PFSK-1 (cell line): ENCODE measurements around the gene PHLDA1.

ENCODE experiments used
- FOXP2 ChIP-seq: optimal IDR thresholded peaks from 2 replicates; pipeline ENCODE3; 2011; ENCODE audit warnings: borderline replicate concordance, control low read depth, inconsistent platforms; ENCODE audit not compliant: insufficient read depth; ENCODE audit errors: extremely low read length, extremely low read depth
- POLR2AphosphoS5 ChIP-seq: IDR thresholded peaks from 2 replicates; pipeline ENCODE4 v1.6.1; 2012; ENCODE audit warnings: low read depth, mild to moderate bottlenecking, control low read depth, low read length, moderate library complexity
- SIN3A ChIP-seq: IDR thresholded peaks from 2 replicates; pipeline ENCODE4 v1.6.1; 2012; ENCODE audit warnings: mild to moderate bottlenecking, low read length, moderate library complexity, borderline replicate concordance; ENCODE audit not compliant: insufficient read depth
- TAF1 ChIP-seq: IDR thresholded peaks from 2 replicates; pipeline ENCODE4 v1.6.1; 2012; ENCODE audit warnings: low read length, control low read depth, borderline replicate concordance; ENCODE audit not compliant: insufficient read depth
- TF ChIP-seq, protein P1 (sequence below), 2 experiments: IDR thresholded peaks; 2 replicates each; pipeline versions ENCODE4 v1.6.1 to v1.8.0; 2011 to 2012; ENCODE audit warnings: low read depth in 2 of 2, low read length in 2 of 2, control low read depth in 1 of 2, inconsistent platforms in 1 of 2, mild to moderate bottlenecking in 1 of 2, moderate library complexity in 1 of 2; ENCODE audit not compliant: insufficient read depth in 1 of 2

DNA sequence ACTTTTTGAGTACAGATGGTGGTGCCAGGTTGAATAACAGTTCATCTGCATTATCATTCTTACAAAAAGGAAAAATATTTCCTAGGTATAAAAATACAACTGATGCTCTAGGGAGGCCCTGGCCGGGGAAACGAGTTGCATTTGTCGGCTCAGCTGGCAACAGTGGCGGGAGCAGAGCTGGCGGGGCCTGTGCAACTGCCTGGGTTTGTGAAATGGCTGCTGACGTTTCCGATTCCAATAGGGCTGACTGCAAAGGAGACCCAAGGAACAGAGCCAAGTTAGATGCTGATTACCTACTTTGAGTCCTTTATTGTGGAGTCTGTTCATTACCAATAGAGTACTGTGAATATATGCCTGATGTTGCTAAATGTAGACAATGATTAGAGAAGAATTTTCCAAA lies 25.8 kb upstream of the PHLDA1 start:
- TF ChIP-seq, protein P1, sequence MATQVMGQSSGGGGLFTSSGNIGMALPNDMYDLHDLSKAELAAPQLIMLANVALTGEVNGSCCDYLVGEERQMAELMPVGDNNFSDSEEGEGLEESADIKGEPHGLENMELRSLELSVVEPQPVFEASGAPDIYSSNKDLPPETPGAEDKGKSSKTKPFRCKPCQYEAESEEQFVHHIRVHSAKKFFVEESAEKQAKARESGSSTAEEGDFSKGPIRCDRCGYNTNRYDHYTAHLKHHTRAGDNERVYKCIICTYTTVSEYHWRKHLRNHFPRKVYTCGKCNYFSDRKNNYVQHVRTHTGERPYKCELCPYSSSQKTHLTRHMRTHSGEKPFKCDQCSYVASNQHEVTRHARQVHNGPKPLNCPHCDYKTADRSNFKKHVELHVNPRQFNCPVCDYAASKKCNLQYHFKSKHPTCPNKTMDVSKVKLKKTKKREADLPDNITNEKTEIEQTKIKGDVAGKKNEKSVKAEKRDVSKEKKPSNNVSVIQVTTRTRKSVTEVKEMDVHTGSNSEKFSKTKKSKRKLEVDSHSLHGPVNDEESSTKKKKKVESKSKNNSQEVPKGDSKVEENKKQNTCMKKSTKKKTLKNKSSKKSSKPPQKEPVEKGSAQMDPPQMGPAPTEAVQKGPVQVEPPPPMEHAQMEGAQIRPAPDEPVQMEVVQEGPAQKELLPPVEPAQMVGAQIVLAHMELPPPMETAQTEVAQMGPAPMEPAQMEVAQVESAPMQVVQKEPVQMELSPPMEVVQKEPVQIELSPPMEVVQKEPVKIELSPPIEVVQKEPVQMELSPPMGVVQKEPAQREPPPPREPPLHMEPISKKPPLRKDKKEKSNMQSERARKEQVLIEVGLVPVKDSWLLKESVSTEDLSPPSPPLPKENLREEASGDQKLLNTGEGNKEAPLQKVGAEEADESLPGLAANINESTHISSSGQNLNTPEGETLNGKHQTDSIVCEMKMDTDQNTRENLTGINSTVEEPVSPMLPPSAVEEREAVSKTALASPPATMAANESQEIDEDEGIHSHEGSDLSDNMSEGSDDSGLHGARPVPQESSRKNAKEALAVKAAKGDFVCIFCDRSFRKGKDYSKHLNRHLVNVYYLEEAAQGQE (IDR thresholded peaks at IDR 0.05; ENCODE audit: insufficient read depth in 1 of 2, low read depth in 2 of 2, low read length in 2 of 2), result no peak
- TF ChIP-seq SIN3A, result no peak
- no peak for TF ChIP-seq TAF1
- TF ChIP-seq POLR2AphosphoS5, result no peak
- no peak for TF ChIP-seq FOXP2
